ENCODE measurements around the gene PTH1R.

DNA sequence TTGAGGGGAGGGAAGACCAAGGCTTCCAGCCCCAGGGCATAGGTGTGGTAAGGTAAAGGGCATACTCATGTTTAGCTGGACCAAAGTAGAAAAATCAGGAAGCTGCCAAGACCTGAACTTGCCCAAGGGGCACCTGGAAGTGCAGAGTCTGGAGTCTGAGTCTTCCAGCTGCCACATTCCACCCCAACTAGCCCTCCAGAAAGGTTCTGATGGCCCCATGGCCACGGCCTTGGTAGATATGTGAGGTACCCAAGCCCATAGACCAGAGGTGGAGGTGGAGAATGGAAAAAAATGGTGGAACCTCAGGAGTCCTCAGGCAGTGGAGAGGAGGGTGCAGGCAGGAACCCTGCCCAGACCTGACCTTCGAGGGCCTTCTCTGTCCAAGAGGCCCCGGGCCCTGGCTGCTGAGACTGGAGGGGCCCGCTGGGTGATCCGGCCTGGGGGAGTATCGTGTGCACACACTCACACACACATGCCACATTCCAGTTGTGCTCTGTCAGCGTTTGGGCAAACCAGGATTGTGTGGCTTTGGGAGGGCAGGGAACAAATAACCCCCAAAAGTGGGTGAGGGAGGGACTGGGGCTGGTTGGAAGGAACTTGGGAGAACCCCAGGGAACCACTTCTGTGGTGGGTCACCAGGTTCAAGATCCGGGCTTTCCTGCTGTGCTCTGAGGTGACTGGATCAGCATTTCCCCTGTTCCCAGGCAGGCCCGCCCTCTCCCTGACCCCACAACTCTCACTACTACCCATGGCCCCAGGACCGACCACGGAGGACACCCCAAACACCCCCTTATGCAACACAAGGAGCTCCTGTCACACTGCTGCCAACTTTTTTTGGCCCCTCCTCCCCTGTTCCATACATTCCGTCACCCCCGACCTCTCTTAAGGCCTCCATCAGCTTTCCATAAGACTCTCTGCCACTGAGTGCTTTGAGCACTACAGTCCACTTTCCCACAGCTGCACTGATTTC is 25.9 kb upstream of the PTH1R start:
- TF ChIP-seq, protein P1, sequence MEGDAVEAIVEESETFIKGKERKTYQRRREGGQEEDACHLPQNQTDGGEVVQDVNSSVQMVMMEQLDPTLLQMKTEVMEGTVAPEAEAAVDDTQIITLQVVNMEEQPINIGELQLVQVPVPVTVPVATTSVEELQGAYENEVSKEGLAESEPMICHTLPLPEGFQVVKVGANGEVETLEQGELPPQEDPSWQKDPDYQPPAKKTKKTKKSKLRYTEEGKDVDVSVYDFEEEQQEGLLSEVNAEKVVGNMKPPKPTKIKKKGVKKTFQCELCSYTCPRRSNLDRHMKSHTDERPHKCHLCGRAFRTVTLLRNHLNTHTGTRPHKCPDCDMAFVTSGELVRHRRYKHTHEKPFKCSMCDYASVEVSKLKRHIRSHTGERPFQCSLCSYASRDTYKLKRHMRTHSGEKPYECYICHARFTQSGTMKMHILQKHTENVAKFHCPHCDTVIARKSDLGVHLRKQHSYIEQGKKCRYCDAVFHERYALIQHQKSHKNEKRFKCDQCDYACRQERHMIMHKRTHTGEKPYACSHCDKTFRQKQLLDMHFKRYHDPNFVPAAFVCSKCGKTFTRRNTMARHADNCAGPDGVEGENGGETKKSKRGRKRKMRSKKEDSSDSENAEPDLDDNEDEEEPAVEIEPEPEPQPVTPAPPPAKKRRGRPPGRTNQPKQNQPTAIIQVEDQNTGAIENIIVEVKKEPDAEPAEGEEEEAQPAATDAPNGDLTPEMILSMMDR (IDR thresholded peaks at IDR 0.05) = no peak
- TF ChIP-seq POLR2A (IDR thresholded peaks at IDR 0.05) = no peak

All from prostate gland (tissue), 2 donors.